A673 (cell line): ENCODE data around the gene NEK1.

Experiments
- CTCF ChIP-seq: fragments of 300-800, 200-600 bp; sonication (generic); conservative IDR thresholded peaks from 2 replicates; pipeline ENCODE4 v1.5.1; 2017; ENCODE audit warnings: low read depth, mild to moderate bottlenecking, antibody characterized with exemption, low read length, moderate library complexity, mixed read lengths
- EZH2 ChIP-seq: fragments of 200-600 bp; sonication (generic); IDR thresholded peaks from 2 replicates; pipeline ENCODE4 v1.6.1; 2017; ENCODE audit warnings: borderline replicate concordance, low read depth, mild to moderate bottlenecking, mixed read lengths, antibody characterized with exemption, low read length; ENCODE audit not compliant: poor library complexity, severe bottlenecking

- TF ChIP-seq CTCF (no peak), EZH2 (no peak)
Measured at GRCh38 chr4:169418846-169419245, 193.5 kb downstream of the NEK1 start.
